CD4-positive, alpha-beta T cell (primary cell): ENCODE data around the gene TLCD2. TPM values are rescaled to one million over a fixed set of nuclear protein-coding genes. Genes with fewer than 3 reads are reported as not detected.

Source experiments
- ATAC-seq: fragments of 200-7000 bp; cut with Tn5 transposase; one replicate; pipeline ENCODE4 v1.10.0; 2022; ENCODE audit warnings: mild to moderate bottlenecking; ENCODE audit not compliant: poor library complexity
- CTCF ChIA-PET: fragments of 350-600 bp; sonication (Branson Sonifier 250); formaldehyde crosslinking; loops from one replicate; lab custom pipeline; 2021; ENCODE audit warnings: antibody characterized with exemption, inconsistent platforms; lab: Charles Lee
- POLR2A ChIA-PET: fragments of 350-600 bp; sonication (Branson Sonifier 250); formaldehyde crosslinking; loops from one replicate; lab custom pipeline; 2021; ENCODE audit warnings: antibody characterized with exemption, inconsistent platforms; lab: Charles Lee
- DNase-seq, 14 experiments: peaks; one replicate each; pipeline ENCODE4 v3.0.0-alpha.2; 2013 to 2020; ENCODE audit warnings: mixed read lengths in 2 of 14
- H3K27ac ChIP-seq, 2 donors: one replicate each; pipeline versions ENCODE4 v1.5.1 to v1.7.0; 2013; ENCODE audit warnings: low read length in 2 of 2, low read depth in 1 of 2, mild to moderate bottlenecking in 1 of 2
- H3K27me3 ChIP-seq, 2 experiments: 1 replicate in 1 of 2; 2 replicates in 1 of 2; pipeline versions ENCODE4 v1.6.1 to v1.7.0; 2013; ENCODE audit warnings: low read length in 2 of 2, control low read depth in 1 of 2, mild to moderate bottlenecking in 1 of 2, moderate library complexity in 1 of 2; ENCODE audit not compliant: insufficient read depth in 2 of 2, control insufficient read depth in 1 of 2
- H3K36me3 ChIP-seq: one replicate; pipeline ENCODE4 v1.6.1; 2013; ENCODE audit warnings: low read length, control low read depth; ENCODE audit not compliant: insufficient read depth
- H3K4me1 ChIP-seq: one replicate; pipeline ENCODE4 v1.6.1; 2013; ENCODE audit warnings: low read length, control low read depth; ENCODE audit not compliant: insufficient read depth
- H3K4me3 ChIP-seq: one replicate; pipeline ENCODE4 v1.5.1; 2013; ENCODE audit warnings: mild to moderate bottlenecking, low read length, moderate library complexity
- H3K9me3 ChIP-seq, 2 experiments: 1 replicate in 1 of 2; 2 replicates in 1 of 2; pipeline versions ENCODE4 v1.6.1 to v1.7.0; 2013; ENCODE audit warnings: low read length in 2 of 2, mild to moderate bottlenecking in 2 of 2, control low read depth in 1 of 2, moderate library complexity in 1 of 2; ENCODE audit not compliant: control insufficient read depth in 1 of 2, insufficient read depth in 1 of 2
- H3K27ac Mint-ChIP-seq: one replicate; pipeline ENCODE4 v1.8.0; 2020; ENCODE audit warnings: mixed read lengths
- H3K27me3 Mint-ChIP-seq: one replicate; pipeline ENCODE4 v1.8.0; 2021; ENCODE audit warnings: mixed read lengths
- H3K36me3 Mint-ChIP-seq: one replicate; pipeline ENCODE4 v1.8.0; 2021; ENCODE audit warnings: low read depth, mixed read lengths
- H3K4me1 Mint-ChIP-seq: one replicate; pipeline ENCODE4 v1.8.0; 2021; ENCODE audit warnings: low read depth, mixed read lengths
- H3K4me3 Mint-ChIP-seq: one replicate; pipeline ENCODE4 v1.8.0; 2020; ENCODE audit warnings: mild to moderate bottlenecking, mixed read lengths
- H3K9me3 Mint-ChIP-seq: one replicate; pipeline ENCODE4 v1.8.0; 2020; ENCODE audit warnings: mixed read lengths
- intact Hi-C, 2 experiments: fragments of 100-400 bp; cut with DNase I in 1 of 2; cut with micrococcal nuclease in 1 of 2; formaldehyde crosslinking; loops; one replicate each; pipeline versions ENCODE4 v1.15.1 to v1.9.0; 2023 to 2025; cut with DNase I, micrococcal nuclease
- total RNA-seq, 174 experiments: library from RNA in 2 of 174; stranded (reverse) in 2 of 174; gene quantifications; one replicate each; pipeline ENCODE4 v1.2.3 and lab custom pipeline; 2021 to 2026
- TF ChIP-seq, protein P1 (sequence below): fragments of 200-600 bp; IDR thresholded peaks from one replicate; pipeline ENCODE4 v1.8.0; 2022; ENCODE audit warnings: antibody characterized with exemption, mild to moderate bottlenecking

The TLCD2 gene
- total RNA-seq, 2 experiments from 2014 or later, result 0.19 to 0.34 TPM

DNA sequence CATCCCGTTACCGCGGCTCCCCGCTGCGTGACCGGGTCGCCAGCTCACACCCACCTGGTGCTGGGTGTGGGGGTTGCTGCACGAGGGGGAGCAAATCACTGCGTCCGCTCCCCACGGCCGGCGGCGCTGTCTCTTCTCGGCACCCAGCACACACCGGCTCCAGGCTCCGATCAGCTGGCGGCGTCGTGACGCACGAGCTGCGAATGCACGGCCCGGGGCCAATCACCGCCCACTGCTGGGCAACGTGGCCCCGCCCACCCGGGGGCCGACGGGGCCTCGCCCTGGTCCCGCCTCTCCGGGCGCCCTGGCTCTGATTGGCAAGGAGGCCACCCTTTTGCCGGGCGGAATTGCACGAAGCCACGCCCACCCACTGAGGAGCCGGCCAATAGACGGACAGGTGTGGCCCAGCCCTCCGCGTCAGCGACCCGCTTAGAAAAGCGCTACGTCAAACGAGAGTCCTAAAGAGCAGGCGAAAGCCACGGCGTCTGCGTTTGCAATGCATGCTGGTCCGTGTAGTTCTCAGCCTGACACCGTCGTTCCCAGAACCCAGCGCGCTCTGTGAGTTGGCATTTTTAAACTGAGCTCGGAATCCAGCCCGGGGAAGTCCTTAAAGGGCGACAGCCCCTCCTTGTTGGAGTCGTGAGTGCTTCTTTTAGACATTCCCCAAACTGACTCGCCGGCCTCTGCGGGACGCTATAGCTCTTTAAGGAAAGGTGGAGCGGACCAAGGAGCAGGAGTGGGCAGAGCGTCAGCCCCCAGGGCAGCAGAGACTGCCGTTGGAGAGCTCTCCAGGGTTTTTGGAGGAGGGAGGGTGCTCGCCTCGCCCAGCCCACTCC lies 6.1 kb upstream of the TLCD2 start:
- H3K36me3 Mint-ChIP-seq, result peaks cover 8% of the 10 kb centered on the region
- peak overlapping the region; percentile 95 for H3K4me3 Mint-ChIP-seq
- Histone ChIP-seq H3K9me3 (no peaks in the 10 kb centered on the region), H3K4me1 (peaks cover 52% of the 10 kb centered on the region), H3K27ac (peak overlapping the region; percentile 84 to 96), H3K36me3 (peaks cover 6% of the 10 kb centered on the region), H3K27me3 (peaks cover 4 to 13% of the 10 kb centered on the region in 2 experiments), H3K4me3 (peak overlapping the region; percentile 94)
- ChIA-PET CTCF (interaction anchor here (0.7 to 3.3 kb wide), 5 partner anchors 47 to 338 kb away, joined by 3 to 13 read pairs (median 11); partner anchors contain the start of gene HIC1), POLR2A (interaction anchor here (0.6 to 2.7 kb wide), 40 partner anchors 8 to 685 kb away, joined by 3 to 52 read pairs (median 4); partner anchors contain the start of genes PITPNA, PRPF8, RILP and RPA1)
- intact Hi-C loops, result loop anchor here (1.0 to 5.0 kb wide), 7 partner anchors 32 to 546 kb away; partner anchors contain the start of genes SMYD4 (in 2 of the 2), PRPF8 (in 1 of the 2) and RILP (in 1 of the 2)
- peak; percentile 99 to 100 (median 100) for DNase-seq
- H3K27ac Mint-ChIP-seq, result peak overlapping the region; percentile 89
- H3K9me3 Mint-ChIP-seq, result no peaks in the 10 kb centered on the region
- TF ChIP-seq, protein P1, sequence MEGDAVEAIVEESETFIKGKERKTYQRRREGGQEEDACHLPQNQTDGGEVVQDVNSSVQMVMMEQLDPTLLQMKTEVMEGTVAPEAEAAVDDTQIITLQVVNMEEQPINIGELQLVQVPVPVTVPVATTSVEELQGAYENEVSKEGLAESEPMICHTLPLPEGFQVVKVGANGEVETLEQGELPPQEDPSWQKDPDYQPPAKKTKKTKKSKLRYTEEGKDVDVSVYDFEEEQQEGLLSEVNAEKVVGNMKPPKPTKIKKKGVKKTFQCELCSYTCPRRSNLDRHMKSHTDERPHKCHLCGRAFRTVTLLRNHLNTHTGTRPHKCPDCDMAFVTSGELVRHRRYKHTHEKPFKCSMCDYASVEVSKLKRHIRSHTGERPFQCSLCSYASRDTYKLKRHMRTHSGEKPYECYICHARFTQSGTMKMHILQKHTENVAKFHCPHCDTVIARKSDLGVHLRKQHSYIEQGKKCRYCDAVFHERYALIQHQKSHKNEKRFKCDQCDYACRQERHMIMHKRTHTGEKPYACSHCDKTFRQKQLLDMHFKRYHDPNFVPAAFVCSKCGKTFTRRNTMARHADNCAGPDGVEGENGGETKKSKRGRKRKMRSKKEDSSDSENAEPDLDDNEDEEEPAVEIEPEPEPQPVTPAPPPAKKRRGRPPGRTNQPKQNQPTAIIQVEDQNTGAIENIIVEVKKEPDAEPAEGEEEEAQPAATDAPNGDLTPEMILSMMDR, result no peak
- peaks cover 9% of the 10 kb centered on the region for H3K27me3 Mint-ChIP-seq
- peak; percentile 89 for ATAC-seq
- H3K4me1 Mint-ChIP-seq, result peaks cover 35% of the 10 kb centered on the region

DNA sequence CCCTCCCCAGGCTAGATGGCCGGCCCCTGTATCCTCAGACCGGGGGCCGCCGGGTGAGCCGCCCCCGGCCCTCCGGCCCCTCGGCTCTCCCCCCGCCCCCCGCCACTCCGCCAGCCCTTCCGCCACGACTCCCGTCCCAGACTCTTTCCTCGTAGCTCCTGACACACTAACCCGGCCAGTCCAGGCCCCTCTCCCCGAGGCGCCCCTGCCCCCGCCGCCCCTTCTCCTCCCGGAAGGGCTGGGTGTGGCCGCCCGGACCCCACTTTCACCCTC lies 5.6 kb upstream of the TLCD2 start:
- CTCF ChIA-PET, result interaction anchor here (0.7 to 3.3 kb wide), 5 partner anchors 46 to 339 kb away, joined by 3 to 13 read pairs (median 11); partner anchors contain the start of gene HIC1
- POLR2A ChIA-PET, result interaction anchor here (0.7 to 2.7 kb wide), 21 partner anchors 9 to 621 kb away, joined by 3 to 52 read pairs (median 7); partner anchors contain the start of genes PRPF8, RILP, RPA1 and SERPINF1

More for the DNA sequence above, 5.6 kb upstream of the TLCD2 start:
- peaks cover 37% of the 10 kb centered on the region for H3K4me1 Mint-ChIP-seq
- peak overlapping the region; percentile 95 for H3K4me3 Mint-ChIP-seq
- no peak for DNase-seq
- intact Hi-C loops, result loop anchor here (1.0 to 5.0 kb wide), 7 partner anchors 31 to 547 kb away; partner anchors contain the start of genes SMYD4 (in 2 of the 2), PRPF8 (in 1 of the 2) and RILP (in 1 of the 2)
- peak overlapping the region; percentile 72 for H3K4me3 ChIP-seq
- peaks cover 52% of the 10 kb centered on the region for H3K4me1 ChIP-seq
- H3K9me3 ChIP-seq, result no peaks in the 10 kb centered on the region
- ATAC-seq, result no peak
- H3K27ac Mint-ChIP-seq, result peak overlapping the region; percentile 89
- H3K9me3 Mint-ChIP-seq, result no peaks in the 10 kb centered on the region
- TF ChIP-seq, protein P1, result no peak
- H3K27ac ChIP-seq, result peak overlapping the region in 1 of 2 donors; percentile 52
- H3K36me3 Mint-ChIP-seq, result peaks cover 8% of the 10 kb centered on the region
- peaks cover 6% of the 10 kb centered on the region for H3K36me3 ChIP-seq
- H3K27me3 ChIP-seq, result peaks cover 4 to 13% of the 10 kb centered on the region in 2 experiments
- peaks cover 9% of the 10 kb centered on the region for H3K27me3 Mint-ChIP-seq
